ENCODE data around the gene SLX4IP.
"Not testable (repeated sequence)": the region's sequence is repeated elsewhere in the genome, so short reads cannot be mapped to it uniquely, and the experiment has no call there.

Gene SLX4IP

GRCh38 chr20:10580700-10581099 lies 145.6 kb downstream of the SLX4IP start:
- no peak for DNase-seq

- DNase-seq: no peak
Measured at GRCh38 chr20:10581823-10582222, 146.7 kb downstream of the SLX4IP start.

DNA sequence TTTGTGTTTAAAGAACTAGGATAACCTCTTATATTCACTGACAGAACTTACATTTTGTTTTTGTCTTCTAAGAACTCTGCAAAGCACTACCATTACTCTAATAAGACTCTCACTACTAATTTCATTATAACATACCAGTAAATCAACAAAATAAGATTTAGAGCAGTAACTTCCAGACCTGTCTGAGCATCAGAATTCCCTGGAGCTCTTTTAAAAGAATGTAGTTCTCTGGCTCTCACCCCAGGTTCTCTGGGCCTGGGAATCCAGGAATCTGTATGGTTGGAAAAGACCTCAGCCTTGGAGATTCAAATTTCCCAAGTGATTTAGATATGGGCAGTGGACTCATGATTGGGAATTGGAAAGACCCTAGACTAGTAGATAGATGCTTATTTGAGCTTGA lies 149.3 kb downstream of the SLX4IP start:
- DNase-seq: no peak

DNA sequence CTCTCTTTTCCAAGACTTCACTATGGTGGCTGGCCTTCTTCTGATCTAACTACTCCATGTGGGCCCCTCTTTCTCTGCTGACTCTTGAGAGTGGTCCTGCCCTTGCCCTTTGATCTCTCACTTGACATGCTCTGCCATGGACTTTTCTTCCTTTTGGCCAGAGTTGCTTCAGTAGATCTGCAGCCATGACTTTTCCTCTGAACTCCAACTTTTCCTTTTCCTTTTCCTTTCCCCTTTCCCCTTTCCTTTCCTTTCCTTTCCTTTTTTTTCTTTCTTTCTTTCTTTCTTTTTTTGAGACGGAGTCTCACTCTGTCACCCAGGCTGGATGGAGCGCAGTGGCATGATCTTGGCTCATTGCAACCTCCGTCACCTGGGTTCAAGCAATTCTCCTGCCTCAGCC lies 150.2 kb downstream of the SLX4IP start:
- DNase-seq: no peak

- no peak for DNase-seq
Measured at GRCh38 chr20:10586296-10586695, 151.2 kb downstream of the SLX4IP start.

GRCh38 chr20:10590446-10590845 lies 155.3 kb downstream of the SLX4IP start:
- not testable (repeated sequence) for DNase-seq

- DNase-seq: no peak
Measured at GRCh38 chr20:10590950-10591671, 156.0 kb downstream of the SLX4IP start.

GRCh38 chr20:10591946-10592521 lies 156.9 kb downstream of the SLX4IP start:
- no peak for DNase-seq

DNA sequence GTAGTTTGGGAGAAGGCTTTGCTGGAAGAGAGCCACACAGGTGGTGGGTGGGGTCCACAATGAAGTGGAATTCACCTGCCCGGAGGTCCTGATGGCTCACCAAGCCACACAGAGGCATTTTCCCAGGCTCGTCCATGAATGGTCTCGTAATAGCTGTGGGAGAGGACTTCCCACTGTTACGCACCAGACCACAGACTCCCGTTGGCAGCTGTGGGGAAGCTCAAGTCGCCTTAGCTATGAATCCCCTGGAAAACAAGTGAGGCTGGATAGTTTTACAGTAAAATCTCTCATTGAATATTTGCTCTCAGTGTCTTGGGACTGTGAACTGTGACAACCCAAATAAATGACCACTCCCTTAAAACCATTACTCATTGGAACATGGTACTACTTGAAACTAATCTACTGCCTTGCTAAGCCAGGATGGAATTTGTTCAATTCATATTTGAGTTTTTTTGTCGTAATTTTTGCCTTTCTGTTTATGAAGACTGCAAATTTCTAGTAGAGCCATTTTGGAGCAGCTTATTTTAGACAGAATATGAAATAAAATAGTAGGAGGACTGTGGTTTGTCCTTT lies 159.3 kb downstream of the SLX4IP start:
- DNase-seq: no peak

- no peak for DNase-seq
Measured at GRCh38 chr20:10595266-10595665, 160.2 kb downstream of the SLX4IP start.

- no peak for DNase-seq
Measured at GRCh38 chr20:10595985-10596384, 160.9 kb downstream of the SLX4IP start.

DNA sequence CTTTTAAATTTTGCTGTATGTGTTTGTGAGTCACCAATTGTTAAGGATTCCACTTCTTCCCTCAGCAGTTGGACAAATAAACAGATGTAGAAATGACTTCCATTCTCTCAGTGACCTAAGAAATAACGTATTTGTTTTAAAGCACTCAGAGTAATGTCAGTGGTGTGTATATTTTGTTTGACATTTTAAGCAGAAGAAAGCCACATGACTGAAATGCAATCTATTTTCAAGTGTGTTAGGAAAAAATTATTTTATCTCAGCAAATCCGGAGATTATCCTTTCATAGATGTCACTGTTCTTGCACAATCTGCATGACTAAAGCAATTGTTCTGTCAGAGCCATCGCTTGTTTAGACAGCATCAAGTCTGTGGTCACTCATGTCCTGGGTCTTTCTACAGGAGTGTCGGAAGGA lies 161.6 kb downstream of the SLX4IP start:
- no peak for DNase-seq

DNA sequence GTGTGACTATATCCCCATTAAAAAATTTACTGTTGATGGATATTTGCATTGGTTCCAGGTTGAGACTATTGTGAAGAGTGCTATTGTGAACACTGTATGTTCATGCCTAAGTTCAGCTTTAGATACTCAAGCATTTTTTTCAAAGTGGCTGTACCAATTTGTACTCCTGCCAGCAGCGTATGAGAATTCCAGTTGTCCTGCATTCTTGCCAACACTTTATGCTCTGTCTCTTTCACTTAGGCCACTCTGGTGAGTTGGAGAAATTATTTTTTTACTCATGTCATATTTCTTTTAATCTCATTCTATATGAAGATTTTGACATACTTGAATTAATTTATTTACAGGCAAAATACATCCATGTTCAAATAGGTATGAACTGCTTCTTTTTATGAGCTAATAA lies 162.5 kb downstream of the SLX4IP start:
- no peak for DNase-seq

GRCh38 chr20:10602221-10602871 lies 167.2 kb downstream of the SLX4IP start:
- no peak for DNase-seq

GRCh38 chr20:10603378-10603777 lies 168.3 kb downstream of the SLX4IP start:
- no peak for DNase-seq

GRCh38 chr20:10603971-10604864 lies 169.1 kb downstream of the SLX4IP start:
- DNase-seq: peak; percentile 49

DNA sequence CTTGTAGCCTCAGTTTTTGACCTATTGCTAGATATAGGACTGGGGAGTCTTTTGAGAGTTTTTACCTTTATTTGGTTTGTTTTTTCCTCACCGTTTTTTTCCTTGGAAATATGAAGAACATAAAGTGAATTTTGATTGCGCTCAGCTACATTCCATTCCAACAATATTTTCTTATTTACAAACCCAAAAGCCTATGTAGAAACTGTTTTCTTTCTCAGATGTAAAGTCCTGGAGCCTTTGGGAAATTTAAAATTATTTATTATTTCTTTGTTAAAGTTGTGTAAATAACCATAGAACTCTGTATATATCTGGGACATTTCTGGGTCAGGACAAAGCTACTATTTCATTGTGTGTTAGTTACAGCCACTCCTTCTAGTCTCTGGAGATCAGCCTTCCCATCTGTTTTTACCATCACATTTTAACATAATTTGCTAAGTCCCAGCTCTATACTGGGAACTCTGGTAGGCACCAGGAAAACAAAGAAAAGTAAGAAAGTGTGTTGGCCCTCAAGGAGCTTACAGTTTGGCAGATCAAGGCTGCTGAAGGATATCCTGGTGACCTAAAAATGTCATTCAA lies 169.8 kb downstream of the SLX4IP start:
- no peak for DNase-seq

DNA sequence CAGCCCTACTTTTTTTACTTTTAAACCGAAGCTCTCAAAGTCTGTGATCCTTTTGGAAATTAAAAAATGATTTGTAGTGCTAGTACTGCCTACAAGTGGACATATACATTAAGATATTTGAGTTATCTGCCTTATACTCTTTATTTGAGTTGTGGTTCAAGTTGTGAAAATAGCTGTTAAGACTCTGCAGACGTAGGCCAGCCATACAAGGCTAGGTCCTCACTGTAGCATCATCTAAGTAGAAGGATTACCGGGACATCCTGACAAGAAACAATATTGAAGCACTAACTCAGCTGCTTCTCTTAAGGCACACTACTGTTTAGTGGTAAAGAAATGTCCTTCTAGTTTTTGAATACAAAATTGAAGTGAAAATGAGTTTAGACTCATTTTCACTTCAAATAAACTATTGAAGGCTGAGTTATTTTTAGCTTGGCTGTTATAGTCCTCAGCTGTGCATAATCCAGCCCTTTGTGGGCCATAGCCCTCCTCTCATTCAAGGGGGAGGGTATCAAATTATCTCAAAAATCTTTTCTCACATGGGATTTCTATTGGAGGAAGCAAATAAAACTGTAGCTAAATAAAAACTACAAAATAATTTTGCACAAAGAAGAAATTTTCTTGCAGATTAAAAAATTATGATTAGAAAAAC lies 170.6 kb downstream of the SLX4IP start:
- DNase-seq: no peak

GRCh38 chr20:10609276-10609675 lies 174.2 kb downstream of the SLX4IP start:
- DNase-seq: peak; percentile 12

- DNase-seq: no peak
Measured at GRCh38 chr20:10609770-10610169, 174.7 kb downstream of the SLX4IP start.

DNA sequence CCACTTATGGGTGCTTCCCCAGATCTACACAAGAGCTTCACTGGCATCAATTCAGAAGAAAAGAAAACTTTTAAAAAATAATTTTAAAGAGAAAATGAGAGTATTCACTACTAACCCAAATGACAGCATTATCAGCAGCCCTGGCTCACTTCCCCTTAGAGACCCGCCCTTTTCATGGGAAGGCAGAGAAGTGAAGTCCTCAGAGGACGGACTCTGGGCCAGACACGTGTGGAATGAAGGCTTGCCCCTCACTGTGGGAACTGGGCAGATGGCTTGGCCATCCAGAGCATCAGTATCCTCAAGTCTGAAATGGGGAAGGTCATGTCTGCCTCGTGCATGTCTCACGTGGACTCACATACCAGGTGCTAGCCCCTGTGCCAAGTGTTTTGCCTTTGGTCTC lies 175.1 kb downstream of the SLX4IP start:
- no peak for DNase-seq

GRCh38 chr20:10611357-10611756 lies 176.3 kb downstream of the SLX4IP start:
- no peak for DNase-seq
